ENCODE measurements around the gene PTPRQ.

- no peak for TF ChIP-seq KDM1A (IDR thresholded peaks at IDR 0.05; ENCODE audit: low read depth)
- no peak; the same call in 2 of the 3 replicates for TF ChIP-seq CTCF (IDR thresholded peaks at IDR 0.05)
- TF ChIP-seq, protein P1, sequence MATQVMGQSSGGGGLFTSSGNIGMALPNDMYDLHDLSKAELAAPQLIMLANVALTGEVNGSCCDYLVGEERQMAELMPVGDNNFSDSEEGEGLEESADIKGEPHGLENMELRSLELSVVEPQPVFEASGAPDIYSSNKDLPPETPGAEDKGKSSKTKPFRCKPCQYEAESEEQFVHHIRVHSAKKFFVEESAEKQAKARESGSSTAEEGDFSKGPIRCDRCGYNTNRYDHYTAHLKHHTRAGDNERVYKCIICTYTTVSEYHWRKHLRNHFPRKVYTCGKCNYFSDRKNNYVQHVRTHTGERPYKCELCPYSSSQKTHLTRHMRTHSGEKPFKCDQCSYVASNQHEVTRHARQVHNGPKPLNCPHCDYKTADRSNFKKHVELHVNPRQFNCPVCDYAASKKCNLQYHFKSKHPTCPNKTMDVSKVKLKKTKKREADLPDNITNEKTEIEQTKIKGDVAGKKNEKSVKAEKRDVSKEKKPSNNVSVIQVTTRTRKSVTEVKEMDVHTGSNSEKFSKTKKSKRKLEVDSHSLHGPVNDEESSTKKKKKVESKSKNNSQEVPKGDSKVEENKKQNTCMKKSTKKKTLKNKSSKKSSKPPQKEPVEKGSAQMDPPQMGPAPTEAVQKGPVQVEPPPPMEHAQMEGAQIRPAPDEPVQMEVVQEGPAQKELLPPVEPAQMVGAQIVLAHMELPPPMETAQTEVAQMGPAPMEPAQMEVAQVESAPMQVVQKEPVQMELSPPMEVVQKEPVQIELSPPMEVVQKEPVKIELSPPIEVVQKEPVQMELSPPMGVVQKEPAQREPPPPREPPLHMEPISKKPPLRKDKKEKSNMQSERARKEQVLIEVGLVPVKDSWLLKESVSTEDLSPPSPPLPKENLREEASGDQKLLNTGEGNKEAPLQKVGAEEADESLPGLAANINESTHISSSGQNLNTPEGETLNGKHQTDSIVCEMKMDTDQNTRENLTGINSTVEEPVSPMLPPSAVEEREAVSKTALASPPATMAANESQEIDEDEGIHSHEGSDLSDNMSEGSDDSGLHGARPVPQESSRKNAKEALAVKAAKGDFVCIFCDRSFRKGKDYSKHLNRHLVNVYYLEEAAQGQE (IDR thresholded peaks at IDR 0.05), result no peak
- no peak for TF ChIP-seq FOSL2 (IDR thresholded peaks at IDR 0.05)
- no peak for TF ChIP-seq FOSL2 (CRISPR knock-in tag; IDR thresholded peaks at IDR 0.05)
- TF ChIP-seq POLR2A (IDR thresholded peaks at IDR 0.05; ENCODE audit: low read length), result no peak
- TF ChIP-seq MAFK (IDR thresholded peaks at IDR 0.05; ENCODE audit: partially characterized antibody), result no peak
- TF ChIP-seq CHD4 (IDR thresholded peaks at IDR 0.05; ENCODE audit: borderline replicate concordance), result no peak
- TF ChIP-seq JUN (IDR thresholded peaks at IDR 0.05), result no peak
- TF ChIP-seq ZFP36 (IDR thresholded peaks at IDR 0.05; ENCODE audit: borderline replicate concordance, partially characterized antibody), result no peak
- TF ChIP-seq NR3C1 (IDR thresholded peaks at IDR 0.05), result no peak
Measured at GRCh38 chr12:80709811-80710726, 266.0 kb downstream of the PTPRQ start.
